Measurements from ENCODE around the gene ELL2. TPM values are rescaled to one million over a fixed set of nuclear protein-coding genes. Genes with fewer than 3 reads are reported as not detected.
A peak's percentile ranks its signal among the peaks of the same experiment; 100 is the strongest.

Gene ELL2
- total and polyA plus RNA-seq, 9 of the 15 experiments (the other 6 are each of a cell fraction or from before 2014, with no cell fraction given) = 4.3 to 18.3 (median 14.5) TPM

DNA sequence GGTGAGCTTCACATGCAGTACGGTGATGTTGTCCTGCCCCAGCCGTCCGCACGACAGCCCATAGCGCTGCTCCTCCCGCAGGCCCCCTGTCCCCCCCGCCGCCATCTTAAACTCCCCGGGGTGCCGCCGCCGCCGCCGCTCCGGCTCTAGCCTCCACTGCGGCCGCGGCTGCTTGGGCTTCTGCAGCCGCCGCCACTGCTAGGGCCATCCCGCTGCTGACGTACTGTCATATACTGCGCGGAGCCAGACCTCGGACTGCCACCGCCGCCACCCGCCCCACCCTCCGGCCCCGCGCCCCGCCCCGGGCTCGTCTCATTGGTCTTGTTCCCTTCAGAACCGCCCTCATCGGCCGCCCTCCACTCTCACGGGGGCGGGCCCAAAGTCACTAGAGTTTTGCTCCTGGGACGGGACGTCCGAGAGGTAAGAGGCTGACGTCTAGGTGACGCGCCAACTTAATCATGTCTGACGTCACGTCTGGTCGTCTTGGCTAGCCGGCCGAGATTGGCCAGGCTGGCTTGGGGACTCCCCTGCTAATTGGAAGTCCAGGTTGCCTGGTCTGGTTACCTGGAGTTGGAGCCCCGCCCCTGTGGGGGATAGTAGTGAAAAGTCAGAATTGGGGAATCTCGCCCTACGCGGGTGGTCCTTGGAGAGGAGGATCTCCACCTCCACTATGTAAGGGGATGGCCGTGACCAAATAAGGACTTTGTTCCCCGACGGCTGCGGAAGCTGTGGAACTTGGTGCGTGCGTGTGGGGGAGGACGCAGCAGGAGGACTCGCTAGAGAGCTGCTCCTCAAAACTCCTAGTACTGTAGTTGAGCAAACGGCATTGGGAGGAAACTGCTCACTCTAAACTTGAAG lies at the start of gene ELL2 (continued):
- peak; percentile 46 for TF ChIP-seq RBBP5 (IDR thresholded peaks at IDR 0.05; ENCODE audit: borderline replicate concordance, insufficient read depth, low read length, poor library complexity, severe bottlenecking)
- no peak for TF ChIP-seq TFAM (CRISPR knock-in tag; conservative IDR thresholded peaks at IDR 0.05)
- peak; percentile 13; the same call in 1 of the 2 replicates for TF ChIP-seq HCFC1 (IDR thresholded peaks at IDR 0.05; ENCODE audit: low read depth, low read length)
- TF ChIP-seq SRSF7 (optimal IDR thresholded peaks at IDR 0.05; ENCODE audit: low read depth, low read length) = no peak
- TF ChIP-seq ZNF561 (CRISPR knock-in tag; conservative IDR thresholded peaks at IDR 0.05) = no peak
- TF ChIP-seq CCNT2 (IDR thresholded peaks at IDR 0.05; ENCODE audit: borderline replicate concordance, extremely low read depth, insufficient read length, low read depth, low read length) = no peak
- TF ChIP-seq, protein P1, sequence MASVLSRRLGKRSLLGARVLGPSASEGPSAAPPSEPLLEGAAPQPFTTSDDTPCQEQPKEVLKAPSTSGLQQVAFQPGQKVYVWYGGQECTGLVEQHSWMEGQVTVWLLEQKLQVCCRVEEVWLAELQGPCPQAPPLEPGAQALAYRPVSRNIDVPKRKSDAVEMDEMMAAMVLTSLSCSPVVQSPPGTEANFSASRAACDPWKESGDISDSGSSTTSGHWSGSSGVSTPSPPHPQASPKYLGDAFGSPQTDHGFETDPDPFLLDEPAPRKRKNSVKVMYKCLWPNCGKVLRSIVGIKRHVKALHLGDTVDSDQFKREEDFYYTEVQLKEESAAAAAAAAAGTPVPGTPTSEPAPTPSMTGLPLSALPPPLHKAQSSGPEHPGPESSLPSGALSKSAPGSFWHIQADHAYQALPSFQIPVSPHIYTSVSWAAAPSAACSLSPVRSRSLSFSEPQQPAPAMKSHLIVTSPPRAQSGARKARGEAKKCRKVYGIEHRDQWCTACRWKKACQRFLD (CRISPR knock-in tag; IDR thresholded peaks at IDR 0.05) = no peak
- TF ChIP-seq AFF1 (IDR thresholded peaks at IDR 0.05; ENCODE audit: low read depth in 1 of 2, partially characterized antibody in 2 of 2) = peak in 1 of 2 experiments; percentile 41
- TF ChIP-seq TCFL5 (CRISPR knock-in tag; conservative IDR thresholded peaks at IDR 0.05) = no peak
- no peak for TF ChIP-seq WHSC1 (IDR thresholded peaks at IDR 0.05; ENCODE audit: low read length)
- TF ChIP-seq POLR2A (conservative IDR thresholded peaks at IDR 0.05) = peak; percentile 66
- TF ChIP-seq POLR2AphosphoS5 (IDR thresholded peaks at IDR 0.05; ENCODE audit: control insufficient read depth, insufficient read depth, low read depth, low read length) = peak; percentile 44; the same call in 1 of the 2 replicates
- TF ChIP-seq, protein P2, sequence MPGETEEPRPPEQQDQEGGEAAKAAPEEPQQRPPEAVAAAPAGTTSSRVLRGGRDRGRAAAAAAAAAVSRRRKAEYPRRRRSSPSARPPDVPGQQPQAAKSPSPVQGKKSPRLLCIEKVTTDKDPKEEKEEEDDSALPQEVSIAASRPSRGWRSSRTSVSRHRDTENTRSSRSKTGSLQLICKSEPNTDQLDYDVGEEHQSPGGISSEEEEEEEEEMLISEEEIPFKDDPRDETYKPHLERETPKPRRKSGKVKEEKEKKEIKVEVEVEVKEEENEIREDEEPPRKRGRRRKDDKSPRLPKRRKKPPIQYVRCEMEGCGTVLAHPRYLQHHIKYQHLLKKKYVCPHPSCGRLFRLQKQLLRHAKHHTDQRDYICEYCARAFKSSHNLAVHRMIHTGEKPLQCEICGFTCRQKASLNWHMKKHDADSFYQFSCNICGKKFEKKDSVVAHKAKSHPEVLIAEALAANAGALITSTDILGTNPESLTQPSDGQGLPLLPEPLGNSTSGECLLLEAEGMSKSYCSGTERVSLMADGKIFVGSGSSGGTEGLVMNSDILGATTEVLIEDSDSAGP (CRISPR knock-in tag; IDR thresholded peaks at IDR 0.05) = no peak
- TF ChIP-seq TCF15 (CRISPR knock-in tag; IDR thresholded peaks at IDR 0.05) = no peak
- no peak for TF ChIP-seq NCOA2 (IDR thresholded peaks at IDR 0.05; ENCODE audit: partially characterized antibody in 2 of 2)
- no peak for TF ChIP-seq ZNF431 (CRISPR knock-in tag; IDR thresholded peaks at IDR 0.05)
- TF ChIP-seq MCM3 (IDR thresholded peaks at IDR 0.05) = no peak
- TF ChIP-seq RHOXF2B (CRISPR knock-in tag; conservative IDR thresholded peaks at IDR 0.05) = no peak
- TF ChIP-seq, protein P3, sequence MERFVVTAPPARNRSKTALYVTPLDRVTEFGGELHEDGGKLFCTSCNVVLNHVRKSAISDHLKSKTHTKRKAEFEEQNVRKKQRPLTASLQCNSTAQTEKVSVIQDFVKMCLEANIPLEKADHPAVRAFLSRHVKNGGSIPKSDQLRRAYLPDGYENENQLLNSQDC (CRISPR knock-in tag; IDR thresholded peaks at IDR 0.05) = no peak

Data from K562 (cell line).